ENCODE results near the gene PNPLA5. TPM values are rescaled to one million over a fixed set of nuclear protein-coding genes. Genes with fewer than 3 reads are reported as not detected.

The PNPLA5 gene
- total RNA-seq (under 0.01 and 0.33 TPM in 2 replicates), polyA plus RNA-seq (0.06 TPM in 1 of 2 replicates, not detected in the other), polyA minus RNA-seq (ENCODE audit: low replicate concordance) (not detected in 2 replicates)
- polyA plus RNA-seq (2012) = 0.08 TPM in 1 of 2 replicates, not detected in the other

GRCh38 chr22:43891360-43892182, at the start of gene PNPLA5:
Gene PNPLA5 (minus strand): TSS chr22:43892013. CDS start chr22:43891880, 133 bp downstream.
- Histone ChIP-seq H3K4me3 (replicated peaks in 1 of 4; ENCODE audit: control extremely low read depth in 1 of 4, insufficient read depth in 1 of 4, low read depth in 3 of 4, low read length in 4 of 4) (peak within 1 kb of the TSS in 2 of 4 experiments; percentile 19 to 40), H3K27me3 (ENCODE audit: control insufficient read depth, insufficient read depth, low read length) (peaks cover 16% of the 10 kb centered on the region), H3K27ac (ENCODE audit: insufficient read depth, low read length) (no peak within 1 kb of the TSS), H3K9ac (ENCODE audit: insufficient read depth, low read length) (no peak within 1 kb of the TSS), H4K20me1 (ENCODE audit: control insufficient read depth, extremely low read depth, insufficient read depth, low read length) (no peaks in the 10 kb centered on the region), H3K36me3 (ENCODE audit: control insufficient read depth, insufficient read depth, low read length) (no peaks in the 10 kb centered on the region), H2AFZ (ENCODE audit: low read length) (no peak within 1 kb of the TSS), H3K79me2 (ENCODE audit: control insufficient read depth, insufficient read depth, low read length) (no peaks in the 10 kb centered on the region), H3K4me1 (ENCODE audit: control insufficient read depth, extremely low read depth, insufficient read depth, low read length) (no peaks in the 10 kb centered on the region), H3K4me2 (ENCODE audit: extremely low read depth, insufficient read depth, low read length) (peak within 1 kb of the TSS; percentile 51), H3K9me3 (ENCODE audit: control insufficient read depth, insufficient read depth, low read depth, low read length) (no peaks in the 10 kb centered on the region)
- no peak for TF ChIP-seq EZH2 (IDR thresholded peaks at IDR 0.05; ENCODE audit: low read length, missing control alignments)
- TF ChIP-seq, protein P1, sequence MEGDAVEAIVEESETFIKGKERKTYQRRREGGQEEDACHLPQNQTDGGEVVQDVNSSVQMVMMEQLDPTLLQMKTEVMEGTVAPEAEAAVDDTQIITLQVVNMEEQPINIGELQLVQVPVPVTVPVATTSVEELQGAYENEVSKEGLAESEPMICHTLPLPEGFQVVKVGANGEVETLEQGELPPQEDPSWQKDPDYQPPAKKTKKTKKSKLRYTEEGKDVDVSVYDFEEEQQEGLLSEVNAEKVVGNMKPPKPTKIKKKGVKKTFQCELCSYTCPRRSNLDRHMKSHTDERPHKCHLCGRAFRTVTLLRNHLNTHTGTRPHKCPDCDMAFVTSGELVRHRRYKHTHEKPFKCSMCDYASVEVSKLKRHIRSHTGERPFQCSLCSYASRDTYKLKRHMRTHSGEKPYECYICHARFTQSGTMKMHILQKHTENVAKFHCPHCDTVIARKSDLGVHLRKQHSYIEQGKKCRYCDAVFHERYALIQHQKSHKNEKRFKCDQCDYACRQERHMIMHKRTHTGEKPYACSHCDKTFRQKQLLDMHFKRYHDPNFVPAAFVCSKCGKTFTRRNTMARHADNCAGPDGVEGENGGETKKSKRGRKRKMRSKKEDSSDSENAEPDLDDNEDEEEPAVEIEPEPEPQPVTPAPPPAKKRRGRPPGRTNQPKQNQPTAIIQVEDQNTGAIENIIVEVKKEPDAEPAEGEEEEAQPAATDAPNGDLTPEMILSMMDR (conservative IDR thresholded peaks at IDR 0.05 in 1 of 2, IDR thresholded peaks at IDR 0.05 in 1 of 2; ENCODE audit: low read depth in 1 of 2, low read length in 2 of 2) = no peak
- DNase-seq (ENCODE audit: low read depth in 2 of 2) = peak in 1 of 2 donors; percentile 40

DNA sequence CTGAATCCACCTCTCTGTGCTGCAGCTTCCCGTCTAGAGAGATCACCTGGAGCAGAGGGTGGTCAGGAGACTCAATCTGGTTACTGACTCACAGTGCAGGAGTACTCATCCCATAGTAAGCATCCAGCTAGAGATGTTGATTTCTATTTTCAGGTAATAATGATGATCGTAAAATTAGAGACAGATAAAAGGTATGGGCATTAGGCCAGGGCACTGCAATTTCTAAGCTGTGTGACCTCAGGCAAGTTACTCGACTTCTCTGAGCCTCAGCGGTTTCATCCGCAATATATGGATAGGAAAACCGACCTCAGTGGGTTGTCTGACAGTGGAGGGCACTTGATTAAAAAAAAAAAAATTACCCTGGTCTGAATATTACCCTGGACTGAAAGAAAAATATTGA, 49.6 kb upstream of the PNPLA5 start:
- no peaks in the 10 kb centered on the region for H3K4me1 ChIP-seq (ENCODE audit: control insufficient read depth, extremely low read depth, insufficient read depth, low read length)
- no peak overlapping the region for H3K27ac ChIP-seq (ENCODE audit: insufficient read depth, low read length)
- no peak for DNase-seq (ENCODE audit: low read depth in 2 of 2)
- H3K27me3 ChIP-seq (ENCODE audit: control insufficient read depth, insufficient read depth, low read length) = no peaks in the 10 kb centered on the region
- H3K9ac ChIP-seq (ENCODE audit: insufficient read depth, low read length) = no peak overlapping the region
- no peak overlapping the region for H2AFZ ChIP-seq (ENCODE audit: low read length)
- H3K4me3 ChIP-seq (replicated peaks in 1 of 4; ENCODE audit: control extremely low read depth in 1 of 4, insufficient read depth in 1 of 4, low read depth in 3 of 4, low read length in 4 of 4) = no peak overlapping the region
- TF ChIP-seq EZH2 (IDR thresholded peaks at IDR 0.05; ENCODE audit: low read length, missing control alignments) = no peak
- TF ChIP-seq, protein P1 (conservative IDR thresholded peaks at IDR 0.05 in 1 of 2, IDR thresholded peaks at IDR 0.05 in 1 of 2; ENCODE audit: low read depth in 1 of 2, low read length in 2 of 2) = no peak
- no peaks in the 10 kb centered on the region for H4K20me1 ChIP-seq (ENCODE audit: control insufficient read depth, extremely low read depth, insufficient read depth, low read length)
- H3K79me2 ChIP-seq (ENCODE audit: control insufficient read depth, insufficient read depth, low read length) = no peaks in the 10 kb centered on the region
- H3K36me3 ChIP-seq (ENCODE audit: control insufficient read depth, insufficient read depth, low read length) = peaks cover 5% of the 10 kb centered on the region
- no peaks in the 10 kb centered on the region for H3K9me3 ChIP-seq (ENCODE audit: control insufficient read depth, insufficient read depth, low read depth, low read length)
- no peak overlapping the region for H3K4me2 ChIP-seq (ENCODE audit: extremely low read depth, insufficient read depth, low read length)

GRCh38 chr22:43931771-43932170, 40.0 kb upstream of the PNPLA5 start:
- no peak for DNase-seq (ENCODE audit: low read depth in 2 of 2)

More at GRCh38 chr22:43931771-43932170, 40.0 kb upstream of the PNPLA5 start:
- Histone ChIP-seq H3K4me3 (replicated peaks in 1 of 4; ENCODE audit: control extremely low read depth in 1 of 4, insufficient read depth in 1 of 4, low read depth in 3 of 4, low read length in 4 of 4) (no peak overlapping the region), H3K27me3 (ENCODE audit: control insufficient read depth, insufficient read depth, low read length) (no peaks in the 10 kb centered on the region), H3K9me3 (ENCODE audit: control insufficient read depth, insufficient read depth, low read depth, low read length) (no peaks in the 10 kb centered on the region), H3K4me1 (ENCODE audit: control insufficient read depth, extremely low read depth, insufficient read depth, low read length) (no peaks in the 10 kb centered on the region), H3K4me2 (ENCODE audit: extremely low read depth, insufficient read depth, low read length) (no peak overlapping the region), H3K79me2 (ENCODE audit: control insufficient read depth, insufficient read depth, low read length) (no peaks in the 10 kb centered on the region), H4K20me1 (ENCODE audit: control insufficient read depth, extremely low read depth, insufficient read depth, low read length) (no peaks in the 10 kb centered on the region), H3K36me3 (ENCODE audit: control insufficient read depth, insufficient read depth, low read length) (peaks cover 8% of the 10 kb centered on the region), H3K27ac (ENCODE audit: insufficient read depth, low read length) (no peak overlapping the region), H2AFZ (ENCODE audit: low read length) (no peak overlapping the region), H3K9ac (ENCODE audit: insufficient read depth, low read length) (no peak overlapping the region)
- TF ChIP-seq EZH2 (IDR thresholded peaks at IDR 0.05; ENCODE audit: low read length, missing control alignments) = no peak
- TF ChIP-seq, protein P1 (conservative IDR thresholded peaks at IDR 0.05 in 1 of 2, IDR thresholded peaks at IDR 0.05 in 1 of 2; ENCODE audit: low read depth in 1 of 2, low read length in 2 of 2) = no peak

Measured in fibroblast of lung (primary cell).